ENCODE measurements around the gene PLA2G3. TPM values are rescaled to one million over a fixed set of nuclear protein-coding genes. Genes with fewer than 3 reads are reported as not detected.

Gene PLA2G3
- polyA plus RNA-seq, 1 experiment = 0.10 TPM

- H3K27me3 ChIP-seq (ENCODE audit: control insufficient read depth, insufficient read depth, low read length) = peaks cover 27% of the 10 kb centered on the region
- POLR2A ChIA-PET = interaction anchor here (0.6 kb wide), 1 partner anchor 737 kb away, joined by 3 read pairs; no protein-coding TSS in a partner anchor
- TF ChIP-seq CTCF (IDR thresholded peaks at IDR 0.05; ENCODE audit: low read depth, low read length) = no peak
- no peaks in the 10 kb centered on the region; the same call in 1 of the 2 replicates for H3K9me3 ChIP-seq (ENCODE audit: control insufficient read depth, insufficient read depth, low read length)
- CTCF ChIA-PET = interaction anchor here (1.2 kb wide), 1 partner anchor 9 kb away, joined by 3 read pairs; no protein-coding TSS in a partner anchor
- DNase-seq (ENCODE audit: low read depth, low spot score) = no peak
- H3K4me3 ChIP-seq (ENCODE audit: low read depth, low read length) = no peak overlapping the region
- H3K27ac ChIP-seq (ENCODE audit: low read depth, low read length) = no peak overlapping the region
Measured at GRCh38 chr22:31139066-31139465, 1.2 kb downstream of the PLA2G3 start.

- TF ChIP-seq CTCF (IDR thresholded peaks at IDR 0.05; ENCODE audit: low read depth, low read length) = no peak
- no peak overlapping the region for H3K27ac ChIP-seq (ENCODE audit: low read depth, low read length)
- H3K9me3 ChIP-seq (ENCODE audit: control insufficient read depth, insufficient read depth, low read length) = no peaks in the 10 kb centered on the region; the same call in 1 of the 2 replicates
- DNase-seq (ENCODE audit: low read depth, low spot score) = no peak
- CTCF ChIA-PET = no interaction called here
- H3K27me3 ChIP-seq (ENCODE audit: control insufficient read depth, insufficient read depth, low read length) = peaks cover 27% of the 10 kb centered on the region
- H3K4me3 ChIP-seq (ENCODE audit: low read depth, low read length) = no peak overlapping the region
- POLR2A ChIA-PET = no interaction called here
Measured at GRCh38 chr22:31138126-31138525, 2.2 kb downstream of the PLA2G3 start.

GRCh38 chr22:31137721-31138120 lies 2.6 kb downstream of the PLA2G3 start:
- Histone ChIP-seq H3K27me3 (ENCODE audit: control insufficient read depth, insufficient read depth, low read length) (peaks cover 27% of the 10 kb centered on the region), H3K9me3 (ENCODE audit: control insufficient read depth, insufficient read depth, low read length) (no peaks in the 10 kb centered on the region; the same call in 1 of the 2 replicates), H3K27ac (ENCODE audit: low read depth, low read length) (no peak overlapping the region), H3K4me3 (ENCODE audit: low read depth, low read length) (no peak overlapping the region)
- DNase-seq (ENCODE audit: low read depth, low spot score) = no peak
- ChIA-PET CTCF (no interaction called here), POLR2A (no interaction called here)
- TF ChIP-seq CTCF (IDR thresholded peaks at IDR 0.05; ENCODE audit: low read depth, low read length) = no peak

GRCh38 chr22:31136711-31137110 lies 3.6 kb downstream of the PLA2G3 start:
- H3K4me3 ChIP-seq (ENCODE audit: low read depth, low read length) = no peak overlapping the region
- ChIA-PET POLR2A (no interaction called here), CTCF (interaction anchor here (1.0 kb wide), 1 partner anchor 54 kb away, joined by 3 read pairs; no protein-coding TSS in a partner anchor)
- no peak overlapping the region for H3K27ac ChIP-seq (ENCODE audit: low read depth, low read length)
- DNase-seq (ENCODE audit: low read depth, low spot score) = no peak
- no peaks in the 10 kb centered on the region; the same call in 1 of the 2 replicates for H3K9me3 ChIP-seq (ENCODE audit: control insufficient read depth, insufficient read depth, low read length)
- no peak for TF ChIP-seq CTCF (IDR thresholded peaks at IDR 0.05; ENCODE audit: low read depth, low read length)
- H3K27me3 ChIP-seq (ENCODE audit: control insufficient read depth, insufficient read depth, low read length) = peaks cover 21% of the 10 kb centered on the region

GRCh38 chr22:31136155-31136554 lies 4.2 kb downstream of the PLA2G3 start:
- ChIA-PET POLR2A (no interaction called here), CTCF (interaction anchor here (1.0 to 1.7 kb wide), 2 partner anchors 28 to 53 kb away, joined by 3 to 6 read pairs; partner anchors contain the start of gene SELENOM)
- H3K4me3 ChIP-seq (ENCODE audit: low read depth, low read length) = no peak overlapping the region
- no peak for DNase-seq (ENCODE audit: low read depth, low spot score)
- no peak for TF ChIP-seq CTCF (IDR thresholded peaks at IDR 0.05; ENCODE audit: low read depth, low read length)
- H3K27ac ChIP-seq (ENCODE audit: low read depth, low read length) = no peak overlapping the region
- no peaks in the 10 kb centered on the region; the same call in 1 of the 2 replicates for H3K9me3 ChIP-seq (ENCODE audit: control insufficient read depth, insufficient read depth, low read length)
- H3K27me3 ChIP-seq (ENCODE audit: control insufficient read depth, insufficient read depth, low read length) = peaks cover 21% of the 10 kb centered on the region

Data from AG04450 (cell line).